T-cell (primary cell): ENCODE measurements around the gene CHST7. TPM values are rescaled to one million over a fixed set of nuclear protein-coding genes. Genes with fewer than 3 reads are reported as not detected.

ENCODE experiments used
- ATAC-seq, 4 experiments: fragments of 200-7000 bp in 3 of 4; fragments of 150-1000 bp in 1 of 4; cut with Tn5 transposase; replicated peaks in 1 of 4; 1 replicate in 3 of 4; 2 replicates in 1 of 4; pipeline ENCODE4 v1.10.0; 2021; ENCODE audit warnings: moderate library complexity in 3 of 4, mild to moderate bottlenecking in 2 of 4, moderate number of reproducible peaks in 1 of 4
- CTCF ChIA-PET, 2 donors: fragments of 300-600 bp; sonication (Branson Sonifier 250); formaldehyde crosslinking; loops; one replicate each; lab custom pipeline; 2022; ENCODE audit warnings: antibody characterized with exemption in 2 of 2; lab: Charles Lee
- POLR2A ChIA-PET, 2 donors: fragments of 300-600 bp; sonication (Branson Sonifier 250); formaldehyde crosslinking; loops; one replicate each; lab custom pipeline; 2022; ENCODE audit warnings: antibody characterized with exemption in 2 of 2; lab: Charles Lee
- DNase-seq, 35 experiments: peaks; one replicate each; pipeline versions ENCODE4 v3.0.0 to v3.0.0-alpha.2; 2013 to 2023
- H3K27ac ChIP-seq: one replicate; pipeline ENCODE4 v1.5.1; 2013; ENCODE audit warnings: low read length
- H3K27me3 ChIP-seq, 2 experiments: replicated peaks in 1 of 2; 1 replicate in 1 of 2; 2 replicates in 1 of 2; pipeline versions ENCODE4 v1.6.1 to v1.7.0; 2013; ENCODE audit warnings: low read length in 1 of 2, mixed read lengths in 1 of 2; ENCODE audit not compliant: control insufficient read depth in 2 of 2, insufficient read depth in 2 of 2; ENCODE audit errors: extremely low read depth in 1 of 2
- H3K36me3 ChIP-seq, 2 donors: 1 replicate in 1 of 2; 2 replicates in 1 of 2; pipeline versions ENCODE4 v1.6.1 to v1.7.0; 2013; ENCODE audit warnings: low read length in 1 of 2; ENCODE audit not compliant: control insufficient read depth in 2 of 2, insufficient read depth in 1 of 2; ENCODE audit errors: extremely low read depth in 1 of 2
- H3K4me1 ChIP-seq, 2 experiments: 1 replicate in 1 of 2; 2 replicates in 1 of 2; pipeline versions ENCODE4 v1.6.1 to v1.7.0; 2013; ENCODE audit warnings: low read length in 2 of 2, mixed read lengths in 1 of 2; ENCODE audit not compliant: insufficient read depth in 2 of 2, control insufficient read depth in 1 of 2; ENCODE audit errors: extremely low read depth in 1 of 2
- H3K4me3 ChIP-seq, 2 donors: 1 replicate in 1 of 2; 2 replicates in 1 of 2; pipeline versions ENCODE4 v1.5.1 to v1.7.0; 2013; ENCODE audit warnings: mild to moderate bottlenecking in 2 of 2, low read length in 1 of 2, moderate library complexity in 1 of 2; ENCODE audit not compliant: control insufficient read depth in 1 of 2; ENCODE audit errors: extremely low read depth in 1 of 2
- H3K9me3 ChIP-seq: 2 replicates; pipeline ENCODE4 v1.7.0; 2013
- H3K27ac Mint-ChIP-seq, 2 donors: one replicate each; pipeline ENCODE4 v1.8.0; 2020 to 2021; ENCODE audit warnings: mild to moderate bottlenecking in 2 of 2, mixed read lengths in 2 of 2
- H3K27me3 Mint-ChIP-seq, 2 donors: one replicate each; pipeline ENCODE4 v1.8.0; 2021 to 2022; ENCODE audit warnings: mixed read lengths in 2 of 2
- H3K36me3 Mint-ChIP-seq: one replicate; pipeline ENCODE4 v1.8.0; 2021; ENCODE audit warnings: mixed read lengths
- H3K4me1 Mint-ChIP-seq, 3 donors: one replicate each; pipeline ENCODE4 v1.8.0; 2020 to 2022; ENCODE audit warnings: mixed read lengths in 3 of 3, mild to moderate bottlenecking in 1 of 3
- H3K4me3 Mint-ChIP-seq, 3 donors: one replicate each; pipeline ENCODE4 v1.8.0; 2020 to 2022; ENCODE audit warnings: mild to moderate bottlenecking in 3 of 3, mixed read lengths in 3 of 3, moderate library complexity in 3 of 3
- H3K9me3 Mint-ChIP-seq, 3 donors: one replicate each; pipeline ENCODE4 v1.8.0; 2020 to 2022; ENCODE audit warnings: mixed read lengths in 3 of 3
- WGBS: methylation state at CpG from one replicate; pipeline ENCODE4 v1.1.5; 2013; ENCODE audit warnings: missing lambda C conversion rate; ENCODE audit not compliant: insufficient coverage; 5-methylcytosine and 5-hydroxymethylcytosine counted together
- total RNA-seq, 35 experiments: library from RNA in 6 of 35; stranded (reverse) in 6 of 35; fragments of 120-200 nt in 1 of 35; gene quantifications; one replicate each; pipeline versions ENCODE4 v1.2.1 to v1.2.4 and lab custom pipeline; 2013 to 2026

The CHST7 gene
- total RNA-seq, 5 donors from 2014 or later (not counting 1 experiment from before 2014, with no cell fraction given): 3.3 to 8.0 (median 6.4) TPM

- H3K27me3 Mint-ChIP-seq: peaks cover 0 to 8% of the 10 kb centered on the region in 2 donors
- H3K27ac Mint-ChIP-seq: no peak overlapping the region
- ChIA-PET POLR2A (no interaction called here), CTCF (interaction anchor here (0.7 to 1.2 kb wide), 10 partner anchors 17 to 279 kb away, joined by 3 to 10 read pairs (median 4); no protein-coding TSS in a partner anchor)
- ATAC-seq (no peak), DNase-seq (peak in 1 of 35 experiments; percentile 28)
- Histone ChIP-seq H3K4me1 (no peaks in the 10 kb centered on the region), H3K27me3 (no peaks in the 10 kb centered on the region), H3K9me3 (no peaks in the 10 kb centered on the region), H3K36me3 (no peaks in the 10 kb centered on the region), H3K27ac (no peak overlapping the region), H3K4me3 (no peak overlapping the region)
- no CpG with 5 or more reads among the region's 2 CpGs for WGBS
- H3K36me3 Mint-ChIP-seq: peaks cover 3% of the 10 kb centered on the region
- H3K4me3 Mint-ChIP-seq: no peak overlapping the region
- no peaks in the 10 kb centered on the region for H3K4me1 Mint-ChIP-seq
- H3K9me3 Mint-ChIP-seq: no peaks in the 10 kb centered on the region
Measured at GRCh38 chrX:46554942-46555341, 18.6 kb upstream of the CHST7 start.

GRCh38 chrX:46559062-46559461 lies 14.5 kb upstream of the CHST7 start:
- CTCF ChIA-PET: no interaction called here
- Mint-ChIP-seq H3K4me1 (peaks cover 0 to 13% (median 2%) of the 10 kb centered on the region in 3 donors), H3K9me3 (no peaks in the 10 kb centered on the region), H3K36me3 (no peaks in the 10 kb centered on the region), H3K4me3 (no peak overlapping the region), H3K27ac (no peak overlapping the region), H3K27me3 (peaks cover 0 to 14% of the 10 kb centered on the region in 2 donors)
- no CpG with 5 or more reads among the region's 3 CpGs for WGBS
- no peak for DNase-seq
- Histone ChIP-seq H3K27ac (no peak overlapping the region), H3K36me3 (no peaks in the 10 kb centered on the region), H3K9me3 (no peaks in the 10 kb centered on the region), H3K4me3 (no peak overlapping the region), H3K4me1 (no peaks in the 10 kb centered on the region), H3K27me3 (no peaks in the 10 kb centered on the region)
- POLR2A ChIA-PET: no interaction called here
- no peak for ATAC-seq

GRCh38 chrX:46561824-46562657 lies 11.5 kb upstream of the CHST7 start:
- no peak for ATAC-seq
- Mint-ChIP-seq H3K36me3 (peaks cover 4% of the 10 kb centered on the region), H3K27ac (no peak overlapping the region), H3K9me3 (no peaks in the 10 kb centered on the region), H3K4me1 (peaks cover 0 to 13% (median 2%) of the 10 kb centered on the region in 3 donors), H3K27me3 (peaks cover 0 to 23% of the 10 kb centered on the region in 2 donors), H3K4me3 (no peak overlapping the region)
- H3K4me1 ChIP-seq: no peaks in the 10 kb centered on the region
- POLR2A ChIA-PET: interaction anchor here in 1 of 2 donors (0.7 kb wide), 1 partner anchor 1494 kb away, joined by 3 read pairs; no protein-coding TSS in a partner anchor
- CTCF ChIA-PET: interaction anchor here in 1 of 2 donors (1.1 kb wide), 1 partner anchor 81 kb away, joined by 3 read pairs; no protein-coding TSS in a partner anchor
- DNase-seq: peak in 1 of 35 experiments; percentile 1
- H3K27ac ChIP-seq: no peak overlapping the region
- H3K4me3 ChIP-seq: no peak overlapping the region
- H3K36me3 ChIP-seq: no peaks in the 10 kb centered on the region
- no peaks in the 10 kb centered on the region for H3K9me3 ChIP-seq
- WGBS: 28% methylated on average over 3 of the region's 6 CpGs
- H3K27me3 ChIP-seq: no peaks in the 10 kb centered on the region

GRCh38 chrX:46567388-46567787 lies 6.2 kb upstream of the CHST7 start:
- Mint-ChIP-seq H3K9me3 (no peaks in the 10 kb centered on the region), H3K27me3 (peaks cover 0 to 17% of the 10 kb centered on the region in 2 donors), H3K4me3 (no peak overlapping the region), H3K4me1 (peaks cover 4 to 12% (median 7%) of the 10 kb centered on the region in 3 donors), H3K36me3 (peaks cover 4% of the 10 kb centered on the region), H3K27ac (no peak overlapping the region)
- H3K4me1 ChIP-seq: peaks cover 0 to 12% of the 10 kb centered on the region in 2 experiments
- ChIA-PET POLR2A (no interaction called here), CTCF (interaction anchor here in 1 of 2 donors (0.7 kb wide), 1 partner anchor 459 kb away, joined by 3 read pairs; no protein-coding TSS in a partner anchor)
- H3K9me3 ChIP-seq: no peaks in the 10 kb centered on the region
- DNase-seq (no peak), ATAC-seq (no peak)
- H3K27ac ChIP-seq: no peak overlapping the region
- H3K4me3 ChIP-seq: no peak overlapping the region
- H3K27me3 ChIP-seq: no peaks in the 10 kb centered on the region
- H3K36me3 ChIP-seq: no peaks in the 10 kb centered on the region

- H3K9me3 Mint-ChIP-seq: no peaks in the 10 kb centered on the region
- H3K4me3 Mint-ChIP-seq: no peak overlapping the region
- POLR2A ChIA-PET: no interaction called here
- peaks cover 7 to 22% of the 10 kb centered on the region in 2 experiments for H3K4me1 ChIP-seq
- CTCF ChIA-PET: no interaction called here
- no peaks in the 10 kb centered on the region for H3K36me3 ChIP-seq
- H3K9me3 ChIP-seq: no peaks in the 10 kb centered on the region
- H3K27me3 ChIP-seq: no peaks in the 10 kb centered on the region
- DNase-seq: no peak
- no peak for ATAC-seq
- no peak overlapping the region for H3K27ac Mint-ChIP-seq
- H3K4me3 ChIP-seq: no peak overlapping the region
- H3K36me3 Mint-ChIP-seq: peaks cover 4% of the 10 kb centered on the region
- H3K27ac ChIP-seq: no peak overlapping the region
- peaks cover 0 to 12% of the 10 kb centered on the region in 2 donors for H3K27me3 Mint-ChIP-seq
- peaks cover 14 to 17% (median 17%) of the 10 kb centered on the region in 3 donors for H3K4me1 Mint-ChIP-seq
Measured at GRCh38 chrX:46569621-46570020, 3.9 kb upstream of the CHST7 start.

- POLR2A ChIA-PET: no interaction called here
- DNase-seq (no peak), ATAC-seq (no peak)
- Histone ChIP-seq H3K27ac (peak overlapping the region; percentile 75), H3K27me3 (no peaks in the 10 kb centered on the region), H3K36me3 (no peaks in the 10 kb centered on the region), H3K4me1 (peaks cover 7 to 36% of the 10 kb centered on the region in 2 experiments), H3K9me3 (no peaks in the 10 kb centered on the region), H3K4me3 (no peak overlapping the region)
- Mint-ChIP-seq H3K4me3 (peak overlapping the region; percentile 76 to 79 (median 79)), H3K9me3 (no peaks in the 10 kb centered on the region), H3K27me3 (peaks cover 0 to 5% of the 10 kb centered on the region in 2 donors), H3K4me1 (peaks cover 27 to 28% (median 27%) of the 10 kb centered on the region in 3 donors), H3K36me3 (no peaks in the 10 kb centered on the region), H3K27ac (peak overlapping the region; percentile 82 to 83)
- 67% methylated on average over 1 of the region's 10 CpGs for WGBS
- CTCF ChIA-PET: interaction anchor here in 1 of 2 donors (0.6 to 1.5 kb wide), 6 partner anchors 17 to 125 kb away, joined by 3 to 5 read pairs (median 3); no protein-coding TSS in a partner anchor
Measured at GRCh38 chrX:46571423-46572339, 1.9 kb upstream of the CHST7 start.
